Panc1 (cell line): ENCODE results near the gene EYS. TPM values are rescaled to one million over a fixed set of nuclear protein-coding genes. Genes with fewer than 3 reads are reported as not detected.

Source experiments
- ATAC-seq: fragments of 200-7000 bp; cut with Tn5 transposase; 2 replicates; pipeline ENCODE4 v1.9.1; 2020; ENCODE audit warnings: mild to moderate bottlenecking, moderate library complexity
- BruUV-seq: library from RNA; stranded (reverse); fragments of 400-500 nt; replicated peaks from 2 replicates; lab custom pipeline; 2021; lab: Mats Ljungman, UMichigan
- CTCF ChIA-PET: fragments of 300-600 bp; sonication (Branson Sonifier 250); formaldehyde crosslinking; loops from one replicate; lab custom pipeline; 2022; ENCODE audit warnings: antibody characterized with exemption; lab: Charles Lee
- POLR2A ChIA-PET: fragments of 300-600 bp; sonication (Branson Sonifier 250); formaldehyde crosslinking; loops from one replicate; lab custom pipeline; 2022; ENCODE audit warnings: antibody characterized with exemption; lab: Charles Lee
- DNase-seq: peaks from one replicate; pipeline ENCODE4 v3.0.0-alpha.2; 2010; ENCODE audit warnings: low read depth, low spot score
- H3K27ac ChIP-seq: 2 replicates; pipeline ENCODE4 v1.5.1; 2011; ENCODE audit warnings: mild to moderate bottlenecking, low read length, inconsistent platforms
- H3K27me3 ChIP-seq: fragments of 200-500 bp; sonication (Bioruptor generic); 2 replicates; pipeline ENCODE4 v1.6.0; 2014; ENCODE audit warnings: low read length, inconsistent platforms; ENCODE audit not compliant: control insufficient read depth, insufficient read depth
- H3K36me3 ChIP-seq: fragments of 200-500 bp; sonication (Bioruptor generic); 2 replicates; pipeline ENCODE4 v1.5.1; 2014; ENCODE audit warnings: inconsistent platforms, mild to moderate bottlenecking, low read length, moderate library complexity; ENCODE audit not compliant: control insufficient read depth, insufficient read depth
- H3K4me1 ChIP-seq: 2 replicates; pipeline ENCODE4 v1.5.1; 2011; ENCODE audit warnings: inconsistent platforms, mild to moderate bottlenecking, low read length, moderate library complexity; ENCODE audit not compliant: control insufficient read depth, insufficient read depth
- H3K4me3 ChIP-seq, 2 experiments: 2 replicates each; pipeline ENCODE4 v1.5.1; 2011 to 2012; ENCODE audit warnings: low read depth in 2 of 2, low read length in 2 of 2, mild to moderate bottlenecking in 2 of 2, inconsistent platforms in 1 of 2, moderate library complexity in 1 of 2
- H3K9me3 ChIP-seq: fragments of 200-500 bp; sonication (Bioruptor generic); 2 replicates; pipeline ENCODE4 v1.5.1; 2014; ENCODE audit warnings: low read depth, mild to moderate bottlenecking, inconsistent platforms, low read length, moderate library complexity; ENCODE audit not compliant: control insufficient read depth, insufficient read depth
- POLR2AphosphoS5 ChIP-seq: IDR thresholded peaks from 2 replicates; pipeline ENCODE4 v1.6.1; 2012; ENCODE audit warnings: mild to moderate bottlenecking, low read depth, low read length, moderate library complexity
- SIN3A ChIP-seq: IDR thresholded peaks from 2 replicates; pipeline ENCODE4 v1.6.1; 2012; ENCODE audit warnings: low read depth, mild to moderate bottlenecking, low read length, moderate library complexity, borderline replicate concordance; ENCODE audit not compliant: insufficient read depth
- TCF7L2 ChIP-seq: IDR thresholded peaks from 2 replicates; pipeline ENCODE4 v1.6.1; 2011; ENCODE audit warnings: mild to moderate bottlenecking, low read depth, low read length, inconsistent platforms
- in situ Hi-C: cut with HindIII; loops from 2 replicates; pipeline ENCODE4 v1.10.0; 2016; ENCODE audit warnings: low sequenced_read_pairs, low pct_unique_long_range_greater_than_20kb
- intact Hi-C: fragments of 100-400 bp; cut with micrococcal nuclease; formaldehyde crosslinking; loops from one replicate; pipeline ENCODE4 v1.10.0; 2022; ENCODE audit not compliant: unreplicated experiment
- total RNA-seq: library from RNA; stranded (reverse); gene quantifications from one replicate; pipeline ENCODE4 v1.2.1, GENCODE V29; 2021; ENCODE audit not compliant: unreplicated experiment
- TF ChIP-seq, protein P1 (sequence below), 2 experiments: IDR thresholded peaks; 2 replicates each; pipeline ENCODE4 v1.6.1; 2011 to 2012; ENCODE audit warnings: low read depth in 2 of 2, control low read depth in 1 of 2, low read length in 1 of 2, mild to moderate bottlenecking in 1 of 2, moderate library complexity in 1 of 2; ENCODE audit not compliant: insufficient read depth in 1 of 2
- TF ChIP-seq, protein P2 (sequence below): fragments of 450-650 bp; IDR thresholded peaks from 2 replicates; pipeline ENCODE4 v1.5.1; 2017; ENCODE audit warnings: mild to moderate bottlenecking

The EYS gene
- total RNA-seq, 1 experiment from 2014 or later: not detected

DNA sequence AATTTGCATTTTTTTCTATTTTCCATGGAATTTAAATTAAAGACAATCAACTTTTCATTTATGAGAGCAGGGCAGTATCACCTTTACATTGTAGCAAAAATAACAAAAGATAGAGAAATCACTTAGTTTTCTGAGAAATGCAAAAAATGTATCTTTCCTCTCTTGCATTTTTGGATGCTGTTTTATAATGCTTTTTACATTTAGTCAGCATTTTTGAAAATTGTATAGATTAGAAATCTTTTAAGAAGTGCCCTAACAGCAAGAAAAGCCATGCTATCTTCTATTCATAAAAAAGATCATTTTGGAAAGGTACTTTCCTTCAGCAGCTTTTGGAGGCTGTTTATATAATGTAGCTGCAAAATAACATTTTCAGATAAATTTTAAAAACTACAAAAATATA, 421.8 kb downstream of the EYS start:
- no peak for DNase-seq
- H3K4me3 ChIP-seq: no peak overlapping the region
- in situ Hi-C loops (no loop called here), intact Hi-C loops (no loop called here)
- H3K27ac ChIP-seq: no peak overlapping the region
- CTCF ChIA-PET: no interaction called here
- TF ChIP-seq, protein P1, sequence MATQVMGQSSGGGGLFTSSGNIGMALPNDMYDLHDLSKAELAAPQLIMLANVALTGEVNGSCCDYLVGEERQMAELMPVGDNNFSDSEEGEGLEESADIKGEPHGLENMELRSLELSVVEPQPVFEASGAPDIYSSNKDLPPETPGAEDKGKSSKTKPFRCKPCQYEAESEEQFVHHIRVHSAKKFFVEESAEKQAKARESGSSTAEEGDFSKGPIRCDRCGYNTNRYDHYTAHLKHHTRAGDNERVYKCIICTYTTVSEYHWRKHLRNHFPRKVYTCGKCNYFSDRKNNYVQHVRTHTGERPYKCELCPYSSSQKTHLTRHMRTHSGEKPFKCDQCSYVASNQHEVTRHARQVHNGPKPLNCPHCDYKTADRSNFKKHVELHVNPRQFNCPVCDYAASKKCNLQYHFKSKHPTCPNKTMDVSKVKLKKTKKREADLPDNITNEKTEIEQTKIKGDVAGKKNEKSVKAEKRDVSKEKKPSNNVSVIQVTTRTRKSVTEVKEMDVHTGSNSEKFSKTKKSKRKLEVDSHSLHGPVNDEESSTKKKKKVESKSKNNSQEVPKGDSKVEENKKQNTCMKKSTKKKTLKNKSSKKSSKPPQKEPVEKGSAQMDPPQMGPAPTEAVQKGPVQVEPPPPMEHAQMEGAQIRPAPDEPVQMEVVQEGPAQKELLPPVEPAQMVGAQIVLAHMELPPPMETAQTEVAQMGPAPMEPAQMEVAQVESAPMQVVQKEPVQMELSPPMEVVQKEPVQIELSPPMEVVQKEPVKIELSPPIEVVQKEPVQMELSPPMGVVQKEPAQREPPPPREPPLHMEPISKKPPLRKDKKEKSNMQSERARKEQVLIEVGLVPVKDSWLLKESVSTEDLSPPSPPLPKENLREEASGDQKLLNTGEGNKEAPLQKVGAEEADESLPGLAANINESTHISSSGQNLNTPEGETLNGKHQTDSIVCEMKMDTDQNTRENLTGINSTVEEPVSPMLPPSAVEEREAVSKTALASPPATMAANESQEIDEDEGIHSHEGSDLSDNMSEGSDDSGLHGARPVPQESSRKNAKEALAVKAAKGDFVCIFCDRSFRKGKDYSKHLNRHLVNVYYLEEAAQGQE (IDR thresholded peaks at IDR 0.05; ENCODE audit: insufficient read depth in 1 of 2, low read depth in 2 of 2, low read length in 1 of 2): no peak
- TF ChIP-seq, protein P2, sequence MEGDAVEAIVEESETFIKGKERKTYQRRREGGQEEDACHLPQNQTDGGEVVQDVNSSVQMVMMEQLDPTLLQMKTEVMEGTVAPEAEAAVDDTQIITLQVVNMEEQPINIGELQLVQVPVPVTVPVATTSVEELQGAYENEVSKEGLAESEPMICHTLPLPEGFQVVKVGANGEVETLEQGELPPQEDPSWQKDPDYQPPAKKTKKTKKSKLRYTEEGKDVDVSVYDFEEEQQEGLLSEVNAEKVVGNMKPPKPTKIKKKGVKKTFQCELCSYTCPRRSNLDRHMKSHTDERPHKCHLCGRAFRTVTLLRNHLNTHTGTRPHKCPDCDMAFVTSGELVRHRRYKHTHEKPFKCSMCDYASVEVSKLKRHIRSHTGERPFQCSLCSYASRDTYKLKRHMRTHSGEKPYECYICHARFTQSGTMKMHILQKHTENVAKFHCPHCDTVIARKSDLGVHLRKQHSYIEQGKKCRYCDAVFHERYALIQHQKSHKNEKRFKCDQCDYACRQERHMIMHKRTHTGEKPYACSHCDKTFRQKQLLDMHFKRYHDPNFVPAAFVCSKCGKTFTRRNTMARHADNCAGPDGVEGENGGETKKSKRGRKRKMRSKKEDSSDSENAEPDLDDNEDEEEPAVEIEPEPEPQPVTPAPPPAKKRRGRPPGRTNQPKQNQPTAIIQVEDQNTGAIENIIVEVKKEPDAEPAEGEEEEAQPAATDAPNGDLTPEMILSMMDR: no peak
- TF ChIP-seq POLR2AphosphoS5 (no peak), SIN3A (no peak), TCF7L2 (no peak)
- no peaks in the 10 kb centered on the region for H3K36me3 ChIP-seq
- no peaks in the 10 kb centered on the region for H3K27me3 ChIP-seq
- no peak for ATAC-seq
- H3K4me1 ChIP-seq: no peaks in the 10 kb centered on the region
- no peaks in the 10 kb centered on the region for H3K9me3 ChIP-seq
- BruUV-seq: no TSS peak
- POLR2A ChIA-PET: no interaction called here

DNA sequence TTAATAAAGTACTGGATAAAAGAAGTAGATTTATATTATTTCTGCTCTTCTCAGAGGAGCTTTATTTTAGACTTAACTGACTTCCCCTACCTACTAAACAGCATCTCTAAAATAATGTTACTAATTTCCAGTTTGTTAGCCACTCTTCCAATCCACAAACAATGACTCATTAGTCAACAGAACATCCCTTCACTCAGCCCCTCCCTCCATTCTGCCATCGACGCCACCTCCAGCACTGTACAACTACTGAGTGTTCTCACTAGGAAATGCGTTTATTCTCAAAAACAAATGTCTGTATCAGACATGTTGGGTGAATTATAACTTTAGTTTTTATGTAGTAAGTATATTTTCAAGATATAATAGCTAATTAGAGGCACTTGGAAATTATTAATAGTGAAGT, 427.0 kb downstream of the EYS start:
- in situ Hi-C loops: no loop called here
- Histone ChIP-seq H3K27me3 (no peaks in the 10 kb centered on the region), H3K9me3 (no peaks in the 10 kb centered on the region), H3K36me3 (no peaks in the 10 kb centered on the region), H3K4me3 (no peak overlapping the region), H3K4me1 (no peaks in the 10 kb centered on the region), H3K27ac (no peak overlapping the region)
- intact Hi-C loops: no loop called here
- TF ChIP-seq POLR2AphosphoS5 (no peak), SIN3A (no peak), TCF7L2 (no peak)
- TF ChIP-seq, protein P1 (IDR thresholded peaks at IDR 0.05; ENCODE audit: insufficient read depth in 1 of 2, low read depth in 2 of 2, low read length in 1 of 2): no peak
- TF ChIP-seq, protein P2: no peak
- POLR2A ChIA-PET: no interaction called here
- no peak for ATAC-seq
- CTCF ChIA-PET: no interaction called here
- no TSS peak for BruUV-seq
- DNase-seq: no peak
